Gastrocnemius medialis (tissue), 4 donors: ENCODE data around the gene MEN1.

ENCODE experiments used
- POLR2A ChIP-seq, 2 donors: fragments of 450-650 bp; IDR thresholded peaks; one replicate each; pipeline ENCODE4 v1.6.1; 2017; ENCODE audit warnings: antibody characterized with exemption in 2 of 2, mild to moderate bottlenecking in 2 of 2, moderate library complexity in 2 of 2
- TF ChIP-seq, protein P1 (sequence below), 5 experiments: fragments of 450-650 bp in 3 of 5; fragments of 200-600 bp in 2 of 5; sonication (generic) in 2 of 5; IDR thresholded peaks in 4 of 5; conservative IDR thresholded peaks in 1 of 5; 1 replicate in 4 of 5; 2 replicates in 1 of 5; pipeline ENCODE4 v1.5.1; 2016 to 2019; ENCODE audit warnings: antibody characterized with exemption in 5 of 5, mild to moderate bottlenecking in 3 of 5, moderate library complexity in 3 of 5

DNA sequence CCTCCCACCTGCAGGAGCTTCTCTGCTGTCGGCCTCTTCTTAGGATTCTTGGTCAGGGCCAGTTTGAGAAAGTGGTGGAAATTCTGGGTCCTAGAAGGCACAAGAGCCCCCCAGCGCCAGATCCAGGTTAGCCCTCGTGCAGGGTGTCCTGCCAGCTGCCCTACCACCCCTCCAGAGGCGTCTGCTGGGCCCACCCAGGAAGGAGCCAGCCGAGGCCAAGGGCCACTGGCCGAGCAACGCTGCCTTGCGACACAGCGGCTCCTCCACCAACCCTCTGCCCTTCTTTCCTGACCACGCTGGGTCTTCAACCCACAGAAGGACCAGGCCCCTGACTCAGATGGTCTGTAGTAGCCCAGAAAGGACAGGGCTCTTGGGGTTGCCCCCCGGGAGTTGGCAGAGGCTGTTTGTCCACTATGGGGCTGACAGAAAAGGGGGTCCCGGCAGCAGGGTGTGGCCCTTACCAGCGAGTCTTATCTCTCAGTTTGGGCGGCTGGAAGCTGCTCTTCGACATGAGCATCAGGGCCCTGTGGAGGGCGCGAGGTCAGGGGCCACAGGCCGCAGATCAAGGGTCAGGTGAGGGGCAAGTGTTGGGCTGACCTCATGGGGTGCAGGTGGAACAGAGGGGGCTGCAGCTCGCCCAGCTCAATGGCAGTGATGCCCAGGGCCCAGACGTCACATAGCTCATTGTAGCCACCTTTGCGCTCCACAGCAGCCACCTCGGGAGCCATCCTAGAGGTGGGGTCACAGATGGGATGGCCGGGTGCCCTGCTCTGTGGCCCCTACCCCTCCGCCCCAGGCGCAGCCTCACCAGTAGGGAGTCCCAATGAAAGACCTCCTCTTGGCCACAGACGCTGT lies 9.8 kb downstream of the MEN1 start:
- TF ChIP-seq, protein P1, sequence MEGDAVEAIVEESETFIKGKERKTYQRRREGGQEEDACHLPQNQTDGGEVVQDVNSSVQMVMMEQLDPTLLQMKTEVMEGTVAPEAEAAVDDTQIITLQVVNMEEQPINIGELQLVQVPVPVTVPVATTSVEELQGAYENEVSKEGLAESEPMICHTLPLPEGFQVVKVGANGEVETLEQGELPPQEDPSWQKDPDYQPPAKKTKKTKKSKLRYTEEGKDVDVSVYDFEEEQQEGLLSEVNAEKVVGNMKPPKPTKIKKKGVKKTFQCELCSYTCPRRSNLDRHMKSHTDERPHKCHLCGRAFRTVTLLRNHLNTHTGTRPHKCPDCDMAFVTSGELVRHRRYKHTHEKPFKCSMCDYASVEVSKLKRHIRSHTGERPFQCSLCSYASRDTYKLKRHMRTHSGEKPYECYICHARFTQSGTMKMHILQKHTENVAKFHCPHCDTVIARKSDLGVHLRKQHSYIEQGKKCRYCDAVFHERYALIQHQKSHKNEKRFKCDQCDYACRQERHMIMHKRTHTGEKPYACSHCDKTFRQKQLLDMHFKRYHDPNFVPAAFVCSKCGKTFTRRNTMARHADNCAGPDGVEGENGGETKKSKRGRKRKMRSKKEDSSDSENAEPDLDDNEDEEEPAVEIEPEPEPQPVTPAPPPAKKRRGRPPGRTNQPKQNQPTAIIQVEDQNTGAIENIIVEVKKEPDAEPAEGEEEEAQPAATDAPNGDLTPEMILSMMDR (IDR thresholded peaks at IDR 0.05 in 4 of 5, conservative IDR thresholded peaks at IDR 0.05 in 1 of 5) = no peak
- TF ChIP-seq POLR2A (IDR thresholded peaks at IDR 0.05) = no peak
